ACC112 (cell line): ENCODE measurements around the gene BGLAP.

Experiments
- H2AFZ ChIP-seq: fragments of 200-600 bp; sonication (generic); one replicate; pipeline ENCODE4 v1.6.0; 2017; ENCODE audit warnings: antibody characterized with exemption, low read length; ENCODE audit not compliant: unreplicated experiment
- H3K27ac ChIP-seq: fragments of 200-600 bp; sonication (generic); 2 replicates; pipeline ENCODE4 v1.5.1; 2014; ENCODE audit warnings: low read depth, mild to moderate bottlenecking, antibody characterized with exemption, low read length, moderate library complexity
- H3K27me3 ChIP-seq: fragments of 200-600 bp; sonication (generic); 2 replicates; pipeline ENCODE4 v1.6.1; 2014; ENCODE audit warnings: mild to moderate bottlenecking, antibody characterized with exemption, low read length, moderate library complexity, mixed read lengths; ENCODE audit not compliant: insufficient read depth
- H3K36me3 ChIP-seq: fragments of 200-600 bp; sonication (generic); 2 replicates; pipeline ENCODE4 v1.6.1; 2016; ENCODE audit warnings: mild to moderate bottlenecking, antibody characterized with exemption, low read length, moderate library complexity, mixed read lengths; ENCODE audit not compliant: insufficient read depth
- H3K4me1 ChIP-seq: fragments of 200-600 bp; sonication (generic); one replicate; pipeline ENCODE4 v1.6.1; 2016; ENCODE audit warnings: low read length, mixed read lengths; ENCODE audit not compliant: insufficient read depth, unreplicated experiment, control insufficient read depth
- H3K4me3 ChIP-seq: fragments of 200-600 bp; sonication (generic); 2 replicates; pipeline ENCODE4 v1.5.1; 2014; ENCODE audit warnings: mild to moderate bottlenecking, low read depth, low read length
- H3K79me2 ChIP-seq: fragments of 200-600 bp; sonication (generic); one replicate; pipeline ENCODE4 v1.6.0; 2016; ENCODE audit warnings: low read length; ENCODE audit not compliant: control insufficient read depth, unreplicated experiment, insufficient read depth

The BGLAP gene

DNA sequence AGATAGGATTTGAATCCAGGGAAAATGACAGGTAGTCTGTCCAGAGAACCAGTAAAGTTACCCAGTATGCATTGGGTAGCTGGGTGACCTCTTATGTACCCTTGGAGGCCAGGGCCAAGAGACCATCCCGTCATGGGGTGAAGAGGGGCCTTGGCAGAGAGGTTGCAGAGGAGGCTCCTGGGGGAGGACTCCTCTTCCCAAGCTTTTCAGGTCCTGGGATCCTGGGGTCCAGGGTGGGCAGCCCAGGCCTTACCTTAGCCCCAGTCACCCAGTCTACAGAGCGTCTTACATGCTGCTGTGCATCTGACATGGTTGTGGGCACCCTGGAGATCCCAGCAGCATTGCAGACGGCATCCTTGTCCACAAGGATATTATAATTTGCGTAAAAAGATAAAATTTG, 15.2 kb upstream of the BGLAP start:
- Histone ChIP-seq H3K27ac (no peak overlapping the region), H3K27me3 (no peaks in the 10 kb centered on the region), H3K79me2 (no peaks in the 10 kb centered on the region), H2AFZ (no peak overlapping the region), H3K36me3 (no peaks in the 10 kb centered on the region), H3K4me3 (no peak overlapping the region), H3K4me1 (peaks cover 8% of the 10 kb centered on the region)

DNA sequence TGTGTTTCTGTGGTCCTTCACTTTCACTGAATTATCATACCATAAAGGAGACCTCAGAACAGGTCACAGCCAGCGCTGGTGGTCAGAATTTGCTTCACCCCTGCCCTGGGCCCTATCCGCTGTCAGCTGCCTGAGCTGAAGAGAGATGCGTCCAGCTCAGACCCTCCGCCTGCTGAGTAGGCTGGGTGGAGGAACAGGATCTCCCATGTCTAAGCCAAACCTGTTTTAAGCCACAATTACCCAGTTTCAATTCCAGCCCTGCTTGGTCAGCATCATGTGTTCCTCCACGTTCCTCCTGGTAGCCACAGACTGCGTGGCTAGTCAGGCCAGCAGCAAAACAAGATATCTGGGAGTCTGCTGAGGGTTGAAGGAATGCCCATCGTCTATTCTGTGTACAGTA, 13.5 kb upstream of the BGLAP start:
- H3K36me3 ChIP-seq: no peaks in the 10 kb centered on the region
- peaks cover 4% of the 10 kb centered on the region for H3K4me1 ChIP-seq
- no peaks in the 10 kb centered on the region for H3K79me2 ChIP-seq
- H3K27ac ChIP-seq: no peak overlapping the region
- no peak overlapping the region for H2AFZ ChIP-seq
- H3K27me3 ChIP-seq: no peaks in the 10 kb centered on the region
- no peak overlapping the region for H3K4me3 ChIP-seq

DNA sequence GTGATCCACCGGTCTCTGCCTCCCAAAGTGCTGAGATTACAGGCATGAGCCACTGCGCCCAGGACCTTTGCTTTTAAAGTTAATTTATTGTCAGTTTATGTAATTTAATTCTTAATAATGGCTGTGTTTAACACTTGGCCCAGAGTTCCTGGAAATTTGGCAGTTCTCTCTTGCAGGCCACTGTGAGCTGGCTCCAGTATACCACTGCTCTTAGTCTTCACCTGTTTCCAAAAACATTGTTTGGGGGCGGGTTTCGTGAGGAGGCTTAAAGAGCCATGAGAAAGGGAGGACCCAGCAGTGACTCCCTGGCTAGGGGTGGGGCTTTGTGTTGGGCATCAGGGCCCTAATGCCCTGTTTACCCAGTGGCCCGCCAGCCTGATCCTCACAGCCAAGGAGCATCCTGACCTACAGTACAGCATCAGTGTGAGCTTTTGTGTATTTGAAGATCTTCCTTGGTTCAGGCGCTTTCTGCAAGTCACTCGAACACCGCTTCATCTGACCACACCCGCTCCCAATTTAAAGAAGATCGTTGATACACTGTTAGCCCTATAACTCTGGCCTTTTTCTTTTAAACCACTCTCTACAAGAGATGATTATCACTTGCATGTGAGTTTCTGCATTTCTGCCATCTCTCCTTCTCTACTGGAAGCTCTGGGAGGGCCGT, 12.0 kb upstream of the BGLAP start:
- no peak overlapping the region for H2AFZ ChIP-seq
- no peak overlapping the region for H3K27ac ChIP-seq
- H3K36me3 ChIP-seq: no peaks in the 10 kb centered on the region
- peaks cover 12% of the 10 kb centered on the region for H3K4me1 ChIP-seq
- no peaks in the 10 kb centered on the region for H3K27me3 ChIP-seq
- H3K4me3 ChIP-seq: no peak overlapping the region
- no peaks in the 10 kb centered on the region for H3K79me2 ChIP-seq

DNA sequence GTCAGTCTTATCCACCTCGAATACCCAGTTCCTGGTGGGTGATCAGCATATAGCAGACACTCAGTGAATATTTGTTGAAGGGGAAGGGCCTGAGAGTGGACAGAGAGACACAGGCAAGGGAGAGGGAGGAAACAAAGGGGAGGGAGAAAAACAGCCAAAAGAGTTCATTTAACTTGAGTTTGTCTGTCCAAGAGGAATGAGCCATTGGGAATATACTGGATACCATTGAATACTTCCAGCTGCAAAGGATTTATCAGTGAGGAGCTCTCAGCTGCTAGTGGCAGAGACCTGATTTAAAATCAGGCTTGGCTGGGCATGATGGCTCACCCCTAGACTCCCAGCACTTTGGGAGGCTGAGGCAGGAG, 11.5 kb upstream of the BGLAP start:
- Histone ChIP-seq H3K4me3 (no peak overlapping the region), H3K36me3 (no peaks in the 10 kb centered on the region), H3K79me2 (no peaks in the 10 kb centered on the region), H3K4me1 (peaks cover 12% of the 10 kb centered on the region), H2AFZ (no peak overlapping the region), H3K27ac (no peak overlapping the region), H3K27me3 (no peaks in the 10 kb centered on the region)

DNA sequence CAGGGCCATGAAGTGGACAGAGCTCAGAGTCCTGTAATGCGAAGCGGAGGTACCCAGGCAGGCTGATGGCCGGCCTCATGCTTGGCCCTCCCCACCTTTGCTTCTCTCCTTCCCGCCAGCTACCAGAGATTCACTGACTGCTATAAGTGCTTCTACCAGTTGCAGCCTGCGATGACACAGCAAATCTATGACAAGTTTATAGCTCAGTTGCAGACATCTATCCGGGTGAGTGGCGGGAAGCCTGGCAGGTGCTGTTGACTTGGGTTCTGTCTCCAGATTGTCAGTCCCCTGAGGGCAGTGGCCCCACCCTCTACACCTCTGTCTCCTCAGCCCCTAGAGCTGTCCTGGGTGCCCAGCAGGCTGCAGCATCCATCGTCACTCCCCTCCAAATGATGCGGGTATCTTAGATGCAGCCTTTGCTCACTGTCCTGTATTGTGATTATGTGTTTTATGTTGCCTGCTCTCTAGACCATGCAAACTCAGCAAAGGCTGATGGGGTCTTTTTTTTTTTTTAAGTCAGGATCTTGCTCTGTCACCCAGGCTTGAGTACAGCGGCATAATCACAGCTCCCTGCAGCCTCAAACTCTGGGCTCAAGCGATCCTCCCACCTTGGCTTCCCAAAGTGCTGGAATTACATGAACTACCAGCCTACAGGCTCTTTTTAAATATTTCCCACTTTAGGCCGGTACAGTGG, 9.6 kb upstream of the BGLAP start:
- Histone ChIP-seq H3K27ac (no peak overlapping the region), H3K4me1 (peaks cover 12% of the 10 kb centered on the region), H3K27me3 (no peaks in the 10 kb centered on the region), H3K4me3 (no peak overlapping the region), H2AFZ (no peak overlapping the region), H3K36me3 (no peaks in the 10 kb centered on the region), H3K79me2 (no peaks in the 10 kb centered on the region)

DNA sequence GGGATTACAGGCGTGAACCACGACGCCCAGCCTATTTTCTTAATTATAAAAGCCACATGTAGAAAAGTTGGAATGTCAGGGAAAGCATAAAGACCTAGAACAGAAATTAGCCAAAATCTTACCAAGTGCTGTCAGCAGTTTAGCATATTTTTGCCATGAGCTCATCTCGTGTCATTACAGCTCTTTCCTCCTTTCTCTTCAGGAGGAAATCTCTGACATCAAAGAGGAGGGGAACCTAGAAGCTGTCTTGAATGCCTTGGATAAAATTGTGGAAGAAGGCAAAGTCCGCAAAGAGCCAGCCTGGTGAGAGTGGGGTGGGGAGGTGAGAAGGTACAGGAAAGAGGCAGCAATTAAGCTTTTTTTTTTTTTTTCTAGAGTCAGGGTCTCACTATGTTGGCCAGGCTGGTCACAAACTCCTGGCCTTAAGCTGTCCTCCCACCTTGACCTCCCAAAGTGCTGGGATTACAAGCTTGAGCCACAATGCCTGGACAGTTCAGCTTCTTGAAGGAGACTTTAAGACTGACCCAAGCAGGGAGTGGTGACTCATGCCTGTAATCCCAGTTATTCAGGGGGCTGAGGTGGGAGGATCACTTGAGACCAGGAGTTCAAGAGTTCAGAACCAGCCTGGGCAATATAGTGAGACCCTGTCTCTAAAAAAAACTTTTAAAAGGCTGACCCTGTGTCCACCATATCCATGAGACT, 8.4 kb upstream of the BGLAP start:
- no peaks in the 10 kb centered on the region for H3K79me2 ChIP-seq
- peaks cover 12% of the 10 kb centered on the region for H3K4me1 ChIP-seq
- H3K4me3 ChIP-seq: no peak overlapping the region
- no peaks in the 10 kb centered on the region for H3K36me3 ChIP-seq
- H3K27me3 ChIP-seq: no peaks in the 10 kb centered on the region
- no peak overlapping the region for H2AFZ ChIP-seq
- peak overlapping the region; percentile 87 for H3K27ac ChIP-seq

DNA sequence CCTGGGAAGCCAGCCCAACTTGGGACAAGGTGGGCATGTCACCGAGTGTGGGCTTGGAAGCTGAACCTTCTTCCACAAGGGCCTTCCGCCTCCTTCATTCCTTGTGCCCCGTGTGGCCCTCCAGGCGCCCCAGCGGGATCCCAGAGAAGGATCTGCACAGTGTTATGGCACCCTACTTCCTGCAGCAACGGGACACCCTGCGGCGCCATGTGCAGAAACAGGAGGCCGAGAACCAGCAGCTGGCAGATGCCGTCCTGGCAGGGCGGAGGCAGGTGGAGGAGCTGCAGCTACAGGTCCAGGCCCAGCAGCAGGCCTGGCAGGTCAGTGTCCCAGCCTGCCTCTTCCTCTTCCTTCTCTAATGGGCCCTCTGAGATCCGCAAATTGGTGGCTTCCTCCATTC, 5.8 kb upstream of the BGLAP start:
- Histone ChIP-seq H3K27ac (no peak overlapping the region), H3K79me2 (no peaks in the 10 kb centered on the region), H3K27me3 (no peaks in the 10 kb centered on the region), H3K4me1 (peaks cover 23% of the 10 kb centered on the region), H3K36me3 (no peaks in the 10 kb centered on the region), H3K4me3 (no peak overlapping the region), H2AFZ (no peak overlapping the region)

DNA sequence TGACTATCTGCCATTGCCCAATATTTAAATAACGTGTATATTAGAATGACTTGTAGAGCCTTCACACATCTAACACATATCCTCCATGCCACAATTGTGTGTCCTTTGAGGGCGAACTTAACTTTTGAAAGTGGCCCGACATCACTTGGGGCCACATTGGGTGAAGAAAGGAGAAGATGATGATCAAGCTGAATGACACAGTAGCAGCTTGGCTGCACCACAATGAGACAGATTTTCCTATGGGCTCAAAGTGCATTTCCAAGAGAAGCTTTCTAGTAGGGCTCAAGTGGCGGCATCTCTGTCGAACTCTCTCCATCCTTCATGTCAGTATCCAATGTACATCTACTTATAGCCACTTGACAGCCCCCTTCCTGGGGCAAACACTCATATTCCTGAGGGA, 3.7 kb upstream of the BGLAP start:
- Histone ChIP-seq H3K36me3 (no peaks in the 10 kb centered on the region), H3K27ac (no peak overlapping the region), H3K4me3 (no peak overlapping the region), H2AFZ (no peak overlapping the region), H3K79me2 (no peaks in the 10 kb centered on the region), H3K4me1 (peaks cover 34% of the 10 kb centered on the region), H3K27me3 (no peaks in the 10 kb centered on the region)

DNA sequence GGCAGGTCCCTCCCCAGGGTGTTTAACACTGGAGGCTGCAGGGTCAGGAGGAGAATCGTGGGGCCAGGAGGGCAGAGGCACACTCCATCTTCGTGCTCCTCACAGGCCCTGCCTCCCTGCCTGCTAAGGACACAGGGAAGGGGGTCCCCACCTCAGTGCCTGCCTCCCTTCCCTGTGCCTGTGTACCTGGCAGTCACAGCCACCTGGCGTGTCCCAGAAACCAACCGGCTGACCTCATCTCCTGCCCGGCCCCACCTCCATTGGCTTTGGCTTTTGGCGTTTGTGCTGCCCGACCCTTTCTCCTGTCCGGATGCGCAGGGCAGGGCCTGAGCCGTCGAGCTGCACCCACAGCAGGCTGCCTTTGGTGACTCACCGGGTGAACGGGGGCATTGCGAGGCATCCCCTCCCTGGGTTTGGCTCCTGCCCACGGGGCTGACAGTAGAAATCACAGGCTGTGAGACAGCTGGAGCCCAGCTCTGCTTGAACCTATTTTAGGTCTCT, 623 bp upstream of the BGLAP start:
- no peak overlapping the region for H3K4me3 ChIP-seq

DNA sequence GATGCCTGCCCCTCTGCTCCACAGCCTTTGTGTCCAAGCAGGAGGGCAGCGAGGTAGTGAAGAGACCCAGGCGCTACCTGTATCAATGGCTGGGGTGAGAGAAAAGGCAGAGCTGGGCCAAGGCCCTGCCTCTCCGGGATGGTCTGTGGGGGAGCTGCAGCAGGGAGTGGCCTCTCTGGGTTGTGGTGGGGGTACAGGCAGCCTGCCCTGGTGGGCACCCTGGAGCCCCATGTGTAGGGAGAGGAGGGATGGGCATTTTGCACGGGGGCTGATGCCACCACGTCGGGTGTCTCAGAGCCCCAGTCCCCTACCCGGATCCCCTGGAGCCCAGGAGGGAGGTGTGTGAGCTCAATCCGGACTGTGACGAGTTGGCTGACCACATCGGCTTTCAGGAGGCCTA, 754 bp downstream of the BGLAP start:
- Histone ChIP-seq H3K4me3 (no peak overlapping the region), H2AFZ (no peak overlapping the region), H3K36me3 (no peaks in the 10 kb centered on the region), H3K79me2 (no peaks in the 10 kb centered on the region), H3K27ac (no peak overlapping the region), H3K4me1 (peaks cover 24% of the 10 kb centered on the region), H3K27me3 (peaks cover 8% of the 10 kb centered on the region; the same call in 1 of the 2 replicates)

More for the DNA sequence above, 623 bp upstream of the BGLAP start:
- H3K27me3 ChIP-seq: peaks cover 8% of the 10 kb centered on the region; the same call in 1 of the 2 replicates
- H3K36me3 ChIP-seq: no peaks in the 10 kb centered on the region
- no peaks in the 10 kb centered on the region for H3K79me2 ChIP-seq
- H3K27ac ChIP-seq: no peak overlapping the region
- H2AFZ ChIP-seq: no peak overlapping the region
- peaks cover 24% of the 10 kb centered on the region for H3K4me1 ChIP-seq
